C4-2B (cell line): Measurements from ENCODE around the gene MOV10.

ENCODE experiments used
- ZFX ChIP-seq: fragments of 450-650 bp; IDR thresholded peaks from 2 replicates; pipeline ENCODE4 v1.6.1; 2017
- TF ChIP-seq, protein P1 (sequence below): fragments of 450-650 bp; conservative IDR thresholded peaks from 2 replicates; pipeline ENCODE4 v1.5.1; 2017; ENCODE audit warnings: mild to moderate bottlenecking

DNA sequence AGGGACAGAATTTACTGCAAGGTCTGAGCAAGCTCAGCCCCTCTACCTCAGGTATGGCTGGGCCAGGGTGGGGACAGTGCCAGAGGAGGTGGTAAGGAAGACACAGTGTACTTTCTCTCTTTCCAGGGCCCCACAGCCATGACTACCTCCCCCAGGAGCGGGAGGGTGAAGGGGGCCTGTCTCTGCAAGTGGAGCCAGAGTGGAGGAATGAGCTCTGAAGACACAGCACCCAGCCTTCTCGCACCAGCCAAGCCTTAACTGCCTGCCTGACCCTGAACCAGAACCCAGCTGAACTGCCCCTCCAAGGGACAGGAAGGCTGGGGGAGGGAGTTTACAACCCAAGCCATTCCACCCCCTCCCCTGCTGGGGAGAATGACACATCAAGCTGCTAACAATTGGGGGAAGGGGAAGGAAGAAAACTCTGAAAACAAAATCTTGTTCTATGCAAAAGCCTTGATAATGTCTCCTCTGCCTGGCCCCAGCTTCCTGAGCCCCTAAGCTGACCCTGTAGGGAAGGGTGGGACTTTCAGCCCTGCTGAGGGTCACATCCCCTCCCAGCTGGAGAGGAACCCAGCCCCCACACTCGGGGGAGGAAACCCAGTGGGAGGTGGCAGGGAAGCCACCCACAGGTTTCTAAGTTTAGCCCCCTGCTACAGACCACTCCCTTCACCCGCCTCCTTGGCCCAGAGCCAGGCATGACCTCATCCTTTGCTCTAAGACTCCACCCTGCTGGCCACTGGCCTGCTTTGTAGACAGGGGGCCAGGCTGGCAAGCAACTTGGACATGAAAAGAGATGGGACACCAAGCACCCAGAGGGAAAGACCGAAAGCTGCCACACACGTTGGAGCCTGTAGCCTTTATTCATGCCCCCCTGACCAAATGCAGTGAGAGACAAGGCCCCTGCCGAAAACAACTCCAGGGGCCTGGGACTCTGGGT is 26.1 kb downstream of the MOV10 start:
- TF ChIP-seq, protein P1, sequence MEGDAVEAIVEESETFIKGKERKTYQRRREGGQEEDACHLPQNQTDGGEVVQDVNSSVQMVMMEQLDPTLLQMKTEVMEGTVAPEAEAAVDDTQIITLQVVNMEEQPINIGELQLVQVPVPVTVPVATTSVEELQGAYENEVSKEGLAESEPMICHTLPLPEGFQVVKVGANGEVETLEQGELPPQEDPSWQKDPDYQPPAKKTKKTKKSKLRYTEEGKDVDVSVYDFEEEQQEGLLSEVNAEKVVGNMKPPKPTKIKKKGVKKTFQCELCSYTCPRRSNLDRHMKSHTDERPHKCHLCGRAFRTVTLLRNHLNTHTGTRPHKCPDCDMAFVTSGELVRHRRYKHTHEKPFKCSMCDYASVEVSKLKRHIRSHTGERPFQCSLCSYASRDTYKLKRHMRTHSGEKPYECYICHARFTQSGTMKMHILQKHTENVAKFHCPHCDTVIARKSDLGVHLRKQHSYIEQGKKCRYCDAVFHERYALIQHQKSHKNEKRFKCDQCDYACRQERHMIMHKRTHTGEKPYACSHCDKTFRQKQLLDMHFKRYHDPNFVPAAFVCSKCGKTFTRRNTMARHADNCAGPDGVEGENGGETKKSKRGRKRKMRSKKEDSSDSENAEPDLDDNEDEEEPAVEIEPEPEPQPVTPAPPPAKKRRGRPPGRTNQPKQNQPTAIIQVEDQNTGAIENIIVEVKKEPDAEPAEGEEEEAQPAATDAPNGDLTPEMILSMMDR, result no peak
- TF ChIP-seq ZFX, result no peak
